ENCODE measurements around the gene SBK3.

DNA sequence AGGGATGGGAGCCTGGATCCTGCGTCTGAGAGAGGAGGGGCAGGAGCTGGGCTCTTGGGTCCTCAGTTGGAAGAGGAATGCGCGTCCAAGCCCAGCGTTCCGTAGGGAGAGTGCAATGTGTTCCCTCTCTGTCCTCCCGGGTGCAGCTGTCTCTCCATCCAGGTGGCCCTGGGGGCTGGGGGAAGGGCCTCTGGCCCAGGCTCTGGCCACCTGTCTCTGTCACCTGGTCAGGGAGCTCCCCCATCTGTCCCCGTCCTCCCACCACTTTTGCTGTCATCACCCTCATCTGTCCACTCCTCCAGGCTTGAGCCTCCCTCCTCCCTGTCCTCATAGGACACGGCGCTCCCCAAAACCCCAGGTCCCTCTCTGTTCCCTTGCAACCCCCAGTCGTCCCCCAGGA, 4.7 kb downstream of the SBK3 start:
- TF ChIP-seq EZH2 (IDR thresholded peaks at IDR 0.05) (no peak), POLR2AphosphoS5 (IDR thresholded peaks at IDR 0.05; ENCODE audit: borderline replicate concordance, low read depth, low read length) (no peak)

Measured in SK-N-MC (cell line).